ENCODE measurements around the gene ILDR2.
"Not testable (repeated sequence)": the region's sequence is repeated elsewhere in the genome, so short reads cannot be mapped to it uniquely, and the experiment has no call there.

Gene ILDR2

DNA sequence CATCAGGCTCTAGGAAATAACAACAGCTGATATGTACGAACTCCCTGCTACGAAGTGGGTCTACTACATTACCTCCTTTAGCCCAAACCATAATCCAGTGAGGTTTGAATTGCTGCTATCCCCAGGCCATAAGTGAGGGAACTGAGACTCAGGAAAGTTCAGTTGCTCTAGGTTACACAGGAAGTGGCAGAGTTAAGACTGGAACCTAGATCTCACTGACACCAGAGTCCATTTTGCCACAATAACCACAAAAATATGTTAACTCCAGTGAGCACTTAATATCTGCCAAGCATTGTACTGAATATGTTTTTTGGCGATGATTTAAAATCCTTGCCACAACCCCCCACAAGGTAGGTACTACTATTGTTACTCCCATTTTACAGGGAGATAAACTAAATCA, 90.4 kb downstream of the ILDR2 start:
- no peak for DNase-seq

DNA sequence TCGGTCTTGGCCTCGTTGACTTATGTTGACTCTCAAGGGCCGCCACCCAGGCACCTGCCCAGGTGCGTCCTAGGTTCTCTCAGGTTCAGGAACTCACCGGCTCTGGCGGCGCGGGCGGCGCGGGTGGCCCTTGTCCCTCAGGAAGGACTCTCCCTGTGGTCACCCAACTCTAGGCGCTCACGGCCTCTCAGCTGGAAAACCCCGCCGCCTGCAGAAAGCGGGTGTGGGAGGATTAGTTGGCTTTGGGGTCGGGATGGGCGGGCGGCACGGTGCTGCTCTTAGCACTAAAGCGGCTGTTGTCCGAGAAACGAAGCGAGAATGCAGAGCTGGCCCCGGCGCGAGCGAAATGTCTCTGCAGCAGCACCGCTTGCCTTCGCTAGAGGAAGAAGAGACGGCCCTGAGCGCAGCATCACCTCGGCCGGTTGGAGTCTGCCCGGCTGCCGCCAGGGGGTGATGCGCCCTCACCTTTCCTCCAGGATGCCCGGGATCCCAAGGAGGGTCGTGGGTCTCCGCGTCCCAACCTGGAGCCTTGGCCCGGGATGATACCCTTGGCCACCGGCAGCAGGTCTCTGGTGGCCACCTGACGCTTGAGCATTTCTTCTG, 91.2 kb downstream of the ILDR2 start:
- peak in 8 of 14 donors; percentile 6 to 67 (median 14) for DNase-seq

DNA sequence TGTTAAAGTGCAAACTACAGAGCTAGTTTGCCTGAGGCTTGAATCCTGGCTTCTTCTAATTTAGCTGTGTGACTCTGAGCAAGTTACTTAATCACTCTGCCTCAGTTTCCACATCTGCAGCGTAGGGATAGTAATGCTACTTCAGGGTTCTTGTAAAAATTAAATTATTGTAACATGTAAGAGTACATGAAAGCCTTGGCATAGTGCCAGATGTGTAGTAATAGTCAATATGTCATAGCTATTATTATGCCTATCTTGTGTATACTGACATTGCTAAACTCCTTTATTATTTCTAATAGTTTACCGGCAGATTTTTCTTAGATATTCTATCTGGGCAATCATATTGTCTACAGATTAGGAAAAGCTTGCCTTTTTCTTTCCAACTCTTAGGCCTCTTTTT, 92.4 kb downstream of the ILDR2 start:
- no peak for DNase-seq

DNA sequence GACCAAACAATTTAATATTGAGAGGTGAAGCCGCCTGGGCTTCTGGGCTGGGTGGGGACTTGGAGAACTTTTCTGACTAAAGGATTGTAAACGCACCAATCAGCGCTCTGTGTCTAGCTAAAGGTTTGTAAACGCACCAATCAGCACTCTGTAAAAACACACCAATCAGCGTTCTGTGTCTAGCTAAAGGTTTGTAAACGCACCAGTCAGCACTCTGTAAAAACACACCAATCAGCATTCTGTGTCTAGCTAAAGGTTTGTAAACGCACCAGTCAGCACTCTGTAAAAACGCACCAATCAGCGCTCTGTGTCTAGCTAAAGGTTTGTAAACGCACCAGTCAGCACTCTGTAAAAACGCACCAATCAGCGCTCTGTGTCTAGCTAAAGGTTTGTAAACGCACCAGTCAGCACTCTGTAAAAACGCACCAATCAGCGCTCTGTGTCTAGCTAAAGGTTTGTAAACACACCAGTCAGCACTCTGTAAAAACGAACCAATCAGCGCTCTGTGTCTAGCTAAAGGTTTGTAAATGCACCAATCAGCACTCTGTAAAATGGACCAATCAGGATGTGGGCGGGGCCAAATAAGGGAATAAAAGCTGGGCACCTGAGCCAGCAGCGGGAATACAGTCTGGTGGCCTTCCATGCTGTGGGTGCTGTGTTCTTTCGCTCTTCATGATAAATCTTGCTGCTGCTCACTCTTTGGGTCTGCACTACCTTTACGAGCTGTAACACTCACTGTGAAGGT, 97.0 kb downstream of the ILDR2 start:
- DNase-seq: not testable (repeated sequence)

DNA sequence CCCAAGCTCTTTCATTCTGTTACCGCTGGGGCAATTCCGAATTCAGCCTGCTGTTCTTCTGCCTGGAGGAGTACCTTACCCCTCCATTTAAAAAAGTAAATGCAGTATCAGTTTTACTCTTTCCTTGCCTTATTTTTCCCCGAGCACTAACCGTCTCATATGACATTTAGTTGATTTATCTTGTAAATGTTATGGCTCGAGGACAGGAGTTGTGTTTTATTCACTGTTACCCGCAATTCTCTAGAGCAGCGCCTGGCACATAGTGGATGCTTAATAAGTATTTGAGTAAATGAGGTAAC, 98.9 kb downstream of the ILDR2 start:
- DNase-seq: no peak

- peak; percentile 71 to 99 (median 94) for DNase-seq
Observed at GRCh38 chr1:166875734-166876539, 99.4 kb downstream of the ILDR2 start, which contains the start of gene TADA1. TSS of gene TADA1 (minus strand) at chr1:166876264. CDS start at chr1:166876233, 31 bp downstream.

GRCh38 chr1:166875302-166875733, 100.0 kb downstream of the ILDR2 start:
- DNase-seq: no peak

DNA sequence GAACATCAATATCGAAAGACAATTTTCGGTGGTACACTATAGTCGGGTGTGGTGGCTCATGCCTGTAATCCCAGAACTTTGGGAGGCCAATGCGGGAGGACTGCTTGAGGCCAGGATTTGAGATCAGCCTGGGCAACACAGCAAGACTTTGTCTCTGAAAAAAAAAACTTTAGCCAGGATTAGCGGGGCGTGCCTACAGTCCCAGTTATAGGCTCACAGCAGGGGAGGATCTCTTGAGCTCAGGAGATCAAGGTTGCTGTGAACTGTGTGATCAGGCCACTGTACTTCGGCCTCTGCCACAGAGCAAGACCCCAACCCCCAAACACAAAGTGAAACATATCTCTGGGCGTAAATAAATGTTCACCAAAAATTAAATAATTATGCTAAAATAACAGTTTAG, 100.9 kb downstream of the ILDR2 start:
- no peak for DNase-seq

DNA sequence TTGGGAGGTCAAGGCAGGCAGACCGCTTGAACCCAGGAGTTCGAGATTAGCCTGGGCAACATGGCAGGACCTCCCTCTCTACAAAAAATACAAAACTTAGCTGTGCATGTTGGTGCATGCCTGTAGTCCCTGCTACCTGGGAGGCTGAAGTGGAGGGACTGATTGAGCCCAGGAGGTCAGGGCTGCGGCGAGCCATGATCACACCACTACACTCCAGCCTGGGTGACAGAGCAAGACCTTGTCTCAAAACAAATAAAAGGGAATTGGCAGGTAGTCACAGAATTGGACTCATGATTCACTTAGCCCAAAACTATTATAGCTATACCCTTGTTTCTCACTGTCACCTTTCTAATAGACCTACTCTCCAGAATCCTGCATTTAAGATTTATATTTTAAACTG, 104.8 kb downstream of the ILDR2 start:
- no peak for DNase-seq

GRCh38 chr1:166869318-166870099, 105.8 kb downstream of the ILDR2 start:
- no peak for DNase-seq

GRCh38 chr1:166868639-166869038, 106.7 kb downstream of the ILDR2 start:
- DNase-seq: no peak

GRCh38 chr1:166865926-166866325, 109.4 kb downstream of the ILDR2 start:
- no peak for DNase-seq

- no peak for DNase-seq
Observed at GRCh38 chr1:166859597-166859996, 115.7 kb downstream of the ILDR2 start.

GRCh38 chr1:166858726-166859419, 116.5 kb downstream of the ILDR2 start:
- DNase-seq: peak in 9 of 14 donors; percentile 29 to 68 (median 44)
